HG03280 (cell line): ENCODE data around the gene USP2.

Source experiments
- ATAC-seq: cut with Tn5 transposase; IDR thresholded peaks from one replicate; pipeline ENCODE4 v1.9.1; 2021; ENCODE audit warnings: mild to moderate bottlenecking, moderate library complexity; ENCODE audit not compliant: unreplicated experiment

Gene USP2

GRCh38 chr11:119310682-119311052, 70.8 kb downstream of the USP2 start:
- no peak for ATAC-seq

- ATAC-seq: no peak
These were observed 71.4 kb downstream of the USP2 start for GRCh38 chr11:119309953-119310681.

GRCh38 chr11:119309411-119309810, 72.1 kb downstream of the USP2 start:
- ATAC-seq: no peak

- no peak for ATAC-seq
These were observed 73.5 kb downstream of the USP2 start for GRCh38 chr11:119307974-119308373.

GRCh38 chr11:119307219-119307618, 74.3 kb downstream of the USP2 start:
- ATAC-seq: no peak

GRCh38 chr11:119306373-119306890, 75.1 kb downstream of the USP2 start:
- ATAC-seq: no peak

GRCh38 chr11:119305556-119306372, 75.7 kb downstream of the USP2 start:
- no peak for ATAC-seq
